Measurements from ENCODE around the gene PIGC.

PIGC gene

GRCh38 chr1:172398970-172399755 lies 44.7 kb downstream of the PIGC start:
- no peak for DNase-seq (ENCODE audit: low read depth, low spot score)

DNA sequence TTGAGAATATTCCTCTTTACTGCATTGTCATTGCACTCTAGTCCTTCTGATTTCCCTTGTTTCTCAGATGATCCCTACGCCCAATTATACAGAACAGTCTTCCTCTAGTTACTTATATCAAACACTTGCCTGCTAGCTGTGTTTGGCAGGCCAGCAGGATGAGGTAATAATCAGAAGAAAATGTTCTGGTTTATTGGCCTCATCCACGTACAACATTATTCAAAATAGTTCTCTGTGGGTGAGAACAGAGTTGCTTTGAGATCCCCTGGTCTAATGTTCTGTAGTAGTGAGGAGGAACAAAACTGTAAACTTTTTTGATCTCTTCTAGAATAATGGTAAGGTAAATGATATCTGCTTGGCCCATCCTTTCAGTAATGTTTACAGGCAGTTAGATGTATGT lies 45.7 kb downstream of the PIGC start:
- no peak for DNase-seq (ENCODE audit: low read depth, low spot score)

- no peak for DNase-seq (ENCODE audit: low read depth, low spot score)
These were observed 46.2 kb downstream of the PIGC start for GRCh38 chr1:172397633-172398032.

- DNase-seq (ENCODE audit: low read depth, low spot score) = no peak
These were observed 46.6 kb downstream of the PIGC start for GRCh38 chr1:172397221-172397620.

DNA sequence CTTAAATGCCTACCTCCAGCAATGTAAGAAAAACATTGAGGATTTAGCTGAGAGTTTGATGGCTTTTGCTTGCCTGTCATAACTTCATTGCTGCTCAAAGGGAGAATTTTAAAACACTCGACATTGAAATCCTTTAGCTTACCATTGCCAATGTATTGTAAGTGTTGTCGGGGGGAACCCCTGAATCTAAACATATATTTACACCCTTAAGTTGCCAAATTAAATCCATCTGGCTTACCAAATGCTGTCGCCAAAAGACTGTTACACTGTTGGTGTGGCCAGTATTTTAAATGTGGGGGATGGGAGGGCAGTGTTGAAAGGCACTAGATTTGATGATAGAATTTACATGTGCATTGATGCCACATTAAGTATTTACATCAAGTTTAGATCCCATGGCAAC lies 48.3 kb downstream of the PIGC start:
- DNase-seq (ENCODE audit: low read depth, low spot score) = no peak

- no peak for DNase-seq (ENCODE audit: low read depth, low spot score)
These were observed 49.1 kb downstream of the PIGC start for GRCh38 chr1:172394811-172395210.

- DNase-seq (ENCODE audit: low read depth, low spot score) = peak; percentile 57
These were observed 49.6 kb downstream of the PIGC start for GRCh38 chr1:172394141-172394751.

DNA sequence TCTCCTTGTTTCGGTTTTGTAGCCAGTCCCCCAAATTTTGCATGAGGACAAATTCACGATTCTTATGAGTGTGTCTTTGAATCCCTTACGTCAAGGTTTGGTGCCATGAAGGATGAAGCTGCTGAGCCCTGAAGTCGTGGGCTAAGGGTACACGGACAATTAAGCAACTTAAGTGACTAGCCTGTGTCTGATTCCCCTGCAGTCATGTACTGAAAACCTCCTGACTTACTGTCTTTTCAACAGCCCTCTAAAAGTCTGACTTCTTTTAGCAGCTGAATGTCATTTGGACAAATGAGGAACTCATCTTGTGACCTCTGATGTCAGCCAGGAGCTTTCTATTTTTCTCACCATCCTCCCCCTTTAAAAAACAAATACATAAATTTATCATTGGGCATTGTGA lies 50.5 kb downstream of the PIGC start:
- DNase-seq (ENCODE audit: low read depth, low spot score) = no peak

- no peak for DNase-seq (ENCODE audit: low read depth, low spot score)
These were observed 51.9 kb downstream of the PIGC start for GRCh38 chr1:172391976-172392375.
